Occipital lobe (tissue), 2 donors: Measurements from ENCODE around the gene LEUTX. TPM values are rescaled to one million over a fixed set of nuclear protein-coding genes. Genes with fewer than 3 reads are reported as not detected.

Experiments
- small RNA-seq: library from RNA; depleted of rRNA; stranded (forward); fragments of <200 nt; gene quantifications from one replicate; pipeline ENCODE3, GENCODE V24; 2014
- total RNA-seq: library from RNA; depleted of rRNA; stranded (reverse); fragments of >200 nt; gene quantifications from one replicate; pipeline ENCODE4 v1.2.3, GENCODE V29; 2014

Gene LEUTX
- total RNA-seq, 1 donor from 2014 or later: not detected

Small RNA genes within 50 kb of the gene (small RNA-seq; reads per million reads assigned to genes)
- not detected for gene MIR6719

Other genes starting within 250 kb of the LEUTX start
- 18.9 TPM for gene EID2B, start 246.0 kb upstream of the LEUTX start, total RNA-seq
- gene EID2, start 238.7 kb upstream of the LEUTX start, total RNA-seq: 26.4 TPM
- gene LGALS13, start 176.3 kb upstream of the LEUTX start, total RNA-seq: not detected
- gene LGALS16, start 122.9 kb upstream of the LEUTX start, total RNA-seq: not detected
- not detected for gene LGALS14, start 74.4 kb upstream of the LEUTX start, total RNA-seq
- gene CLC, start 40.8 kb upstream of the LEUTX start, total RNA-seq: not detected
- 16.7 TPM for gene DYRK1B, start 55.3 kb downstream of the LEUTX start, total RNA-seq
- 217 TPM for gene FBL, start 67.5 kb downstream of the LEUTX start, total RNA-seq
- 3.1 TPM for gene FCGBP, start 155.8 kb downstream of the LEUTX start, total RNA-seq
- 75.2 TPM for gene PSMC4, start 192.3 kb downstream of the LEUTX start, total RNA-seq
- gene ZNF546, start 218.2 kb downstream of the LEUTX start, total RNA-seq: 27.5 TPM